NOMO-1 (cell line): ENCODE results near the gene HYAL3.

Source experiments
- DNase-seq, 2 experiments: peaks; one replicate each; lab custom pipeline; 2025; ENCODE audit not compliant: unreplicated experiment in 2 of 2; lab: John Stamatoyannopoulos, UW

HYAL3 gene, protein sequence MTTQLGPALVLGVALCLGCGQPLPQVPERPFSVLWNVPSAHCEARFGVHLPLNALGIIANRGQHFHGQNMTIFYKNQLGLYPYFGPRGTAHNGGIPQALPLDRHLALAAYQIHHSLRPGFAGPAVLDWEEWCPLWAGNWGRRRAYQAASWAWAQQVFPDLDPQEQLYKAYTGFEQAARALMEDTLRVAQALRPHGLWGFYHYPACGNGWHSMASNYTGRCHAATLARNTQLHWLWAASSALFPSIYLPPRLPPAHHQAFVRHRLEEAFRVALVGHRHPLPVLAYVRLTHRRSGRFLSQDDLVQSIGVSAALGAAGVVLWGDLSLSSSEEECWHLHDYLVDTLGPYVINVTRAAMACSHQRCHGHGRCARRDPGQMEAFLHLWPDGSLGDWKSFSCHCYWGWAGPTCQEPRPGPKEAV

GRCh38 chr3:50298836-50299637, at the start of gene HYAL3, which contains the start of gene NAA80:
Gene HYAL3, minus strand, starts transcription at chr3:50299405. Its CDS starts 3,803 bp downstream, at chr3:50295602.
Gene NAA80, minus strand, starts transcription at chr3:50299405. Its CDS starts 1,942 bp downstream, at chr3:50297463.
- DNase-seq: peak; percentile 99 to 100

GRCh38 chr3:50347187-50347813, 48.1 kb upstream of the HYAL3 start:
- peak; percentile 27 to 62 for DNase-seq

GRCh38 chr3:50345586-50346234, 46.5 kb upstream of the HYAL3 start, which contains the start of gene ZMYND10:
Gene ZMYND10, minus strand, starts transcription at chr3:50345732. Its CDS starts 153 bp downstream, at chr3:50345579.
- peak; percentile 66 to 78 for DNase-seq

DNA sequence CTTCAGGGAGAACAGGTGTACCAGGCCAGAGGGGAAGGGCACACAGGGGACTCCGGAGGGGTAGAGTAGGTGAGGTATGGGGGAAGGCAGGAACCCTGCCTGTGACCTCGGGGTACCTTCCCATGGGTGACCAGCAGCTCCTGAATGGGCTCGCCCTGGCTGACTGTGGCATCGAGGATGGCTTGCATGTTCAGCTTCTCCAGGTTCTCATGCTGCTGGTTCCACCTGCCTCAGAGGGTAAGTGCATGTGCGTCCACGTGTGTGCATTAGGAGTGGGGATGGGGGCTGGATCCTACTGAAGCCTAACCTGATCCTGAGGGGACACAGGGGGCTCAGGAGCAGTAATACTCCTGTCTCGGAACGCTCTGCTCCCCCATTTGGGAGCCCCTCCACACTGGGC, 45.8 kb upstream of the HYAL3 start:
- no peak for DNase-seq

DNA sequence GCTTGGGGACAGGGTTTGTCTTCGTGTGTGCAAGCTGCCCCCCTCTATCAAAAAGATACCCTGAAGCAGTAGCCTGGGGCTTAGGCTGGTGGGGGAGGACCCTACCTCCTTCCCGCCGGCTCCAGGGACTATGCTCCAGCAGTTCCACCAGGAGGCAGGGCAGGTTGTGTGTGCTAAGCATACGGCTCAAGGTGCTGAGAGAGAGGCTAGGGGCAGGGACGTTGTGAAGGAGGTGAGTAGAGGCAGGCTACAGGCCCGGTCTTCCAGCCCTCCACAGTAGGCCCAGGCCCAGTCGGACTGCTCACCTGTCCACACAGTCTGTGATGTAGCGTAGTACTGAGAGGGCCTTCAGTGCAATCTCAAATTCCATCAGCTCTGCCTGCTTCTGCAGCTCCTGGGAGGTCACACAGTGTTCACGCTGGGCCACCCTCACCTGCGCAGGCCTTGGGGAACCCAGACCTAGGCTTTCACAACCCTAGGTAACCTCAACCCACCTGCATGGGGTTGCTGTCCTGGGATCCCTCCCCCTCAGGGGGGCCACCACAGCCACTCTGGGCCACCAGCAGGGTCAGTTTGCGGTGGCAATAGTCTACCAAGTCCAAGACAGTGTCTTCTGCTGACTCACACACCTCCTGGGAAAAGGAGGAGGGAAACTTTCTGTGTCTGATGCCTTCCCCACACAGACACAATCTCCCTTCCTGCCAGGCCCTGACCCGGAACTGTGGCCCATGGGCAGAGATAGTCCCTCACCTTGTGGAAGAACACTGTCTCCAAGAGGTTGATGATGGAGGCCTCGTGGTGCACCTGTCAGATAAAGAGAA, 43.8 kb upstream of the HYAL3 start:
- DNase-seq: no peak

DNA sequence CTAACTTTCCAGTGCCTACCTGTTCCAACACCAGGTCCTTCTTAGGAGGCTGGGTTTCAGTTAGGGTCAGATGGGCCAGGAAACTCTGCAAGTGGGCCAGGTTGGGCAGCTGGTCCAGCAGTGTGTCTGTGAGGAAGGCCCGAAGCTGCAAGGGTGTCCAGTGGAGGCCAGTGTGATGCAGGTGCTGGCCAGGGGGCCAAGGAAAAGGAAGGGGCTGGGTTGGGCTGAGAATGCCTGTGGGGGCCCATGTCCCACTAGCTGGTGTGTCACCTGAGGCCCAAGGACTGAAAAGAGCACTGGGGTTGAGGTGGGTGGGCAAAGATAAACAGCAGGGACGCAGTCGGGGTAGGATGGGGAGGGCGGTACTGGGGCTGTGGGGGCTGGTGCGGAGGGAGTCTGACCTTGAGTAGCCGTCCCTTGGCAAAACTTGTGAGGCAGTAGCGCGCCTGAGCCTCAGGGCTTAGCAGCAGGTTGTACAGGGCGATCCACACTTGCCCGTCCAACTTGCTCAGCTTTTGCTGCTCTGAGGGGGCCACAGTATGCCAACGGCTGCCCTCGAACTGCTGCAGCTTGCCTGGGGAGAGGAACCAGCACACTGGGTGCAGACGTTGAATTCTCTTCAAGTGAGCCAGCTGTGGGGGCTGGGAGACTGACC, 42.9 kb upstream of the HYAL3 start:
- DNase-seq: no peak

GRCh38 chr3:50341537-50341936, 42.3 kb upstream of the HYAL3 start:
- DNase-seq: no peak

DNA sequence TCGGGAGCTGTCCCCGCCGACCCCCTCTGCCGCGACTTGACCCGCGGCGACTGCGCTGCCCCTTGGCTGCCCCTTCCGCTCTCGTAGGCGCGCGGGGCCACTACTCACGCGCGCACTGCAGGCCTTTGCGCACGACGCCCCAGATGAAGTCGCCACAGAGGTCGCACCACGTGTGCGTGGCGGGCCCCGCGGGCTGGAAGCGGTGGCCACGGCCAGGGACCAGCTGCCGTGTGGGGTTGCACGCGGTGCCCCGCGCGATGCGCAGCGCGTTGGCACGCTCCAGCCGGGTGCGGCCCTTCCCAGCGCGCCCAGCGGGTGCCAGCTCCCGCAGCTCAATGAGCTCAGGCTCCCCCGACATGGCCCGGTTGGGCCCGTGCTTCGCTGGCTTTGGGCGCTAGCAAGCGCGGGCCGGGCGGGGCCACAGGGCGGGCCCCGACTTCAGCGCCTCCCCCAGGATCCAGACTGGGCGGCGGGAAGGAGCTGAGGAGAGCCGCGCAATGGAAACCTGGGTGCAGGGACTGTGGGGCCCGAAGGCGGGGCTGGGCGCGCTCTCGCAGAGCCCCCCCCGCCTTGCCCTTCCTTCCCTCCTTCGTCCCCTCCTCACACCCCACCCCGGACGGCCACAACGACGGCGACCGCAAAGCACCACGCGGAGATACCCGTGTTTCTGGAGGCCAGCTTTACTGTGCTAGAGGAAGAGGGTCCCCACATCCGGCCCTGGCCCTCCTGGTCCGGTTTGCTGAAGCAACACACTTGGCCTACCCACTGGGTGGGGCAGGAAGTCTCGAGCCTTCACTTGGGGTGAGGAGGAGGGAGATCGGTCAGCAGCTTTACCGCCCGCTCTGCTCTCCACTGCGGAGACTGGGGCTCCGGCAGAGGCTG, 41.5 kb upstream of the HYAL3 start, which contains the start of gene RASSF1:
RASSF1 (minus strand) TSS at position 389 of the 882 bp plus-strand sequence; CDS start at position 358, 31 bp downstream.
- DNase-seq: peak; percentile 95 to 98

- no peak for DNase-seq
Measured at GRCh38 chr3:50340147-50340447, 40.9 kb upstream of the HYAL3 start.

GRCh38 chr3:50339485-50340146, 40.4 kb upstream of the HYAL3 start:
- no peak for DNase-seq

- peak; percentile 53 to 66 for DNase-seq
Measured at GRCh38 chr3:50338965-50339364, 39.8 kb upstream of the HYAL3 start.

DNA sequence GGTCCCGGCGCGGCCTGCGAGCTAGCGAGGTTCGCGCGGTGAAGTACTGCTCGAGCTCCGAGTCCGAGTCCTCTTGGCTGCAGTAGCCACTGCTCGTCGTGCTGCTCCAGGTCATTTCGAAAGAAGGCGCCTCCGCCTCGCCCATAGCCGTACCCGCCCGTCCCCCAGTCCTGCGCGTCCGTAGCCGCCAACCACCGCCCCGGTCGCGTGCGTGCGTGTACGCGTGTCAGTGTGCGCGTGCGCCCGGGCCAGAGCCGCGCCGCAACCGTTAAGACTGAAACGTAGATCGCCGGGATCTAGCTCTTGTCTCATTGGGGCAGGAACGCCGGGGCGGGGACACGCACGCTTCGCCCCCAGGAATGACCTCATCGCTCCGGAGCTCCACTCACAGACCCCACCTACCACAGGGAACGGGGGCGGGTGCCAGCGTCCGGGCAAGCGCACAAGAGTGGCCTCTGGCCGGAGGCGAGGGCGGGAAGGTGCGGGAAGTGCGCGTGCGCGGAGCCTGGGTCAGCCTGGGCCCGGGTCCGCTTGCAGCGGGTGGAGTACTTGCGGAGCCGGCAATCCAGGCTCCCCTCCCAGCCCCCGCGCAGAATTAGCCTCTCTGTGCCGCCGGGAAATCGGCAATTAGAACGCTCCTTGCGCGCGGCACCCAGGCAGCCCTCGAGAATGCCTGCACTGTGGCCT, 38.1 kb upstream of the HYAL3 start:
- DNase-seq: peak; percentile 99

DNA sequence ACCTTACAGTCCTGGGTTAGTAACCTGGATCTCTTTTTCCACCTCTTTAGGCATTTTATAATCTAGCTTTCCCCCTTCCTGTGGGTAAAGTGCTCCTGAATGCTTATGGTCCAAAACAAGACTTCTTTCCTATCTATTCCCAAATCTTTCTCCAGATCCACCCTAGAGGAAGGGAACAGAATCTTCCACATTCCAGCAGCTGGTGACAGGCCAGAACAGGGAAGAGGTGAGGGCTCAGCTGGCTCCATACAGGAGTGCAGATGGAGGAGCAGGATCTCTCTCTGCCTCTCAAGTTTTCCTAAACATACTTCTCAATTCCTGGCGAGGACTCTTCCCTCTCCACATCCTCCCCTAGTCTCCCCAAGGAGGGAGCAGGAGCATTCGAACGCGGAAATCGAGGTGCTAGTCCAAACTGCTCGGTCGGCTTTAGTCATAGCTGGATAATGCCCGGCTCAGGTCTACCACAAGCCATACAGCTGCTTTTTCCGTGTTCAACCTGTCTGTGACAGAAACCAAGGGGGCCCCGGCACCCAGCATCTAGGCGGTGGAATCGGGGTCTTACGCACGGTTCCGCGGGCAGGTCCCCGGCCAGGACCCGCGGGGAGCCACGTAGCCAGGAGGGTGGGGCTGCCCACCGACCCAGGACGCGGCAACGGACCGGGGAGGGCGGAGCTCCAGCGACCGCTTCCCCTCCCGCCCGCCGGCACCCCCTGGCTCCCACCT, 37.4 kb upstream of the HYAL3 start:
- no peak for DNase-seq

GRCh38 chr3:50334339-50335075, 35.3 kb upstream of the HYAL3 start:
- DNase-seq: no peak

DNA sequence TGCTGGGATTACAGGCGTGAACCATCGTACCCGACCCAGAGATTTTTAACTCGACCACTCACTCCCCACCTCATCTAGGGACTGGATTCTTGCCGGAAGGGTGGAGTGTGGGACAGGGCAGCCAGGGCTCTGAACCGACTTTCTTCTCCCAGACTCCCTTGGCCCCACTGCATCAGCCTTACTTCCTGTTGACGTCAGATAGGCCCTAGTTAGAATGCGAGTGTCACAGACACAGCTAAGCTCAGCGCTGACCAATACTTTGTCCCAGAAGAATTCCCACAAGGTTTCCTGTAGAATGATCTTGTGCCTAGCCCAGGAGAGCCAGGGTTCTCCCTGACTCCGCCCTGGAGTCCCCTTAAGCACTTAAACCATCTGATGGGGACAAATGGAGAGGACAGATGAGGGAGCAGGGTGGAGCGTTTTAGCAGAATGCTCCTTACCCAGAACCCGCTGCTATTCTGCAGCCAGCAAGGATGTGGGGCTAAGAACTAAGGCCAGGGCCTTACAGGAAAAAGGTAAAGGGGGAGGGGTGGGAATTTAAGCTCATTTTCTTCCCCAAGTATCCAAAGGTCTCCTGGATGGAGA, 34.6 kb upstream of the HYAL3 start:
- no peak for DNase-seq
